Panc1 (cell line): ENCODE data around the gene ERCC6L. TPM values are rescaled to one million over a fixed set of nuclear protein-coding genes. Genes with fewer than 3 reads are reported as not detected.

ENCODE experiments used
- ATAC-seq: fragments of 200-7000 bp; cut with Tn5 transposase; 2 replicates; pipeline ENCODE4 v1.9.1; 2020; ENCODE audit warnings: mild to moderate bottlenecking, moderate library complexity
- BruUV-seq: library from RNA; stranded (reverse); fragments of 400-500 nt; replicated peaks from 2 replicates; lab custom pipeline; 2021; lab: Mats Ljungman, UMichigan
- CTCF ChIA-PET: fragments of 300-600 bp; sonication (Branson Sonifier 250); formaldehyde crosslinking; loops from one replicate; lab custom pipeline; 2022; ENCODE audit warnings: antibody characterized with exemption; lab: Charles Lee
- POLR2A ChIA-PET: fragments of 300-600 bp; sonication (Branson Sonifier 250); formaldehyde crosslinking; loops from one replicate; lab custom pipeline; 2022; ENCODE audit warnings: antibody characterized with exemption; lab: Charles Lee
- DNase-seq: peaks from one replicate; pipeline ENCODE4 v3.0.0-alpha.2; 2010; ENCODE audit warnings: low read depth, low spot score
- H3K27ac ChIP-seq: 2 replicates; pipeline ENCODE4 v1.5.1; 2011; ENCODE audit warnings: mild to moderate bottlenecking, low read length, inconsistent platforms
- H3K27me3 ChIP-seq: fragments of 200-500 bp; sonication (Bioruptor generic); 2 replicates; pipeline ENCODE4 v1.6.0; 2014; ENCODE audit warnings: low read length, inconsistent platforms; ENCODE audit not compliant: control insufficient read depth, insufficient read depth
- H3K36me3 ChIP-seq: fragments of 200-500 bp; sonication (Bioruptor generic); 2 replicates; pipeline ENCODE4 v1.5.1; 2014; ENCODE audit warnings: inconsistent platforms, mild to moderate bottlenecking, low read length, moderate library complexity; ENCODE audit not compliant: control insufficient read depth, insufficient read depth
- H3K4me1 ChIP-seq: 2 replicates; pipeline ENCODE4 v1.5.1; 2011; ENCODE audit warnings: inconsistent platforms, mild to moderate bottlenecking, low read length, moderate library complexity; ENCODE audit not compliant: control insufficient read depth, insufficient read depth
- H3K4me3 ChIP-seq, 2 experiments: 2 replicates each; pipeline ENCODE4 v1.5.1; 2011 to 2012; ENCODE audit warnings: low read depth in 2 of 2, low read length in 2 of 2, mild to moderate bottlenecking in 2 of 2, inconsistent platforms in 1 of 2, moderate library complexity in 1 of 2
- H3K9me3 ChIP-seq: fragments of 200-500 bp; sonication (Bioruptor generic); 2 replicates; pipeline ENCODE4 v1.5.1; 2014; ENCODE audit warnings: low read depth, mild to moderate bottlenecking, inconsistent platforms, low read length, moderate library complexity; ENCODE audit not compliant: control insufficient read depth, insufficient read depth
- CTCF ChIP-seq: fragments of 450-650 bp; IDR thresholded peaks from 2 replicates; pipeline ENCODE4 v1.5.1; 2017; ENCODE audit warnings: mild to moderate bottlenecking
- POLR2AphosphoS5 ChIP-seq: IDR thresholded peaks from 2 replicates; pipeline ENCODE4 v1.6.1; 2012; ENCODE audit warnings: mild to moderate bottlenecking, low read depth, low read length, moderate library complexity
- REST ChIP-seq, 2 experiments: IDR thresholded peaks; 2 replicates each; pipeline ENCODE4 v1.6.1; 2011 to 2012; ENCODE audit warnings: low read depth in 2 of 2, control low read depth in 1 of 2, low read length in 1 of 2, mild to moderate bottlenecking in 1 of 2, moderate library complexity in 1 of 2; ENCODE audit not compliant: insufficient read depth in 1 of 2
- SIN3A ChIP-seq: IDR thresholded peaks from 2 replicates; pipeline ENCODE4 v1.6.1; 2012; ENCODE audit warnings: low read depth, mild to moderate bottlenecking, low read length, moderate library complexity, borderline replicate concordance; ENCODE audit not compliant: insufficient read depth
- TCF7L2 ChIP-seq: IDR thresholded peaks from 2 replicates; pipeline ENCODE4 v1.6.1; 2011; ENCODE audit warnings: mild to moderate bottlenecking, low read depth, low read length, inconsistent platforms
- in situ Hi-C: cut with HindIII; loops from 2 replicates; pipeline ENCODE4 v1.10.0; 2016; ENCODE audit warnings: low sequenced_read_pairs, low pct_unique_long_range_greater_than_20kb
- intact Hi-C: fragments of 100-400 bp; cut with micrococcal nuclease; formaldehyde crosslinking; loops from one replicate; pipeline ENCODE4 v1.10.0; 2022; ENCODE audit not compliant: unreplicated experiment
- total RNA-seq: library from RNA; stranded (reverse); gene quantifications from one replicate; pipeline ENCODE4 v1.2.1, GENCODE V29; 2021; ENCODE audit not compliant: unreplicated experiment

ERCC6L gene
- total RNA-seq, 1 experiment from 2014 or later, result 17.3 TPM

GRCh38 chrX:72254816-72255215 lies 16.0 kb upstream of the ERCC6L start:
- no peaks in the 10 kb centered on the region for H3K27me3 ChIP-seq
- no peak overlapping the region for H3K27ac ChIP-seq
- in situ Hi-C loops (no loop called here), intact Hi-C loops (no loop called here)
- H3K4me3 ChIP-seq, result no peak overlapping the region
- POLR2A ChIA-PET, result no interaction called here
- H3K4me1 ChIP-seq, result peaks cover 5% of the 10 kb centered on the region
- ATAC-seq (no peak), DNase-seq (no peak)
- BruUV-seq, result no TSS peak
- no peaks in the 10 kb centered on the region for H3K9me3 ChIP-seq
- no peak for TF ChIP-seq SIN3A
- no peak for TF ChIP-seq TCF7L2
- no peak for TF ChIP-seq REST (IDR thresholded peaks at IDR 0.05; ENCODE audit: insufficient read depth in 1 of 2, low read depth in 2 of 2, low read length in 1 of 2)
- no peak for TF ChIP-seq CTCF
- TF ChIP-seq POLR2AphosphoS5, result no peak
- no peaks in the 10 kb centered on the region for H3K36me3 ChIP-seq
- CTCF ChIA-PET, result no interaction called here

GRCh38 chrX:72253686-72254085 lies 14.9 kb upstream of the ERCC6L start:
- intact Hi-C loops (no loop called here), in situ Hi-C loops (no loop called here)
- Histone ChIP-seq H3K27ac (no peak overlapping the region), H3K4me3 (no peak overlapping the region), H3K36me3 (no peaks in the 10 kb centered on the region), H3K4me1 (peaks cover 5% of the 10 kb centered on the region), H3K9me3 (no peaks in the 10 kb centered on the region), H3K27me3 (no peaks in the 10 kb centered on the region)
- TF ChIP-seq CTCF (no peak), SIN3A (no peak), REST (IDR thresholded peaks at IDR 0.05; ENCODE audit: insufficient read depth in 1 of 2, low read depth in 2 of 2, low read length in 1 of 2) (no peak), TCF7L2 (no peak), POLR2AphosphoS5 (no peak)
- no peak for ATAC-seq
- BruUV-seq, result no TSS peak
- no peak for DNase-seq
- CTCF ChIA-PET, result no interaction called here
- POLR2A ChIA-PET, result no interaction called here
